SKM-1 (cell line): ENCODE results near the gene NNAT.

ENCODE experiments used
- DNase-seq: peaks from one replicate; lab custom pipeline; 2025; ENCODE audit not compliant: unreplicated experiment; lab: John Stamatoyannopoulos, UW

The NNAT gene

GRCh38 chr20:37523911-37524700 lies 3.1 kb downstream of the NNAT start:
- no peak for DNase-seq

GRCh38 chr20:37524859-37525708 lies 4.0 kb downstream of the NNAT start:
- DNase-seq, result no peak

- no peak for DNase-seq
Measured at GRCh38 chr20:37525810-37526209, 4.8 kb downstream of the NNAT start.

GRCh38 chr20:37526238-37526838 lies 5.3 kb downstream of the NNAT start:
- no peak for DNase-seq

- DNase-seq, result peak; percentile 14
Measured at GRCh38 chr20:37526839-37527637, 6.0 kb downstream of the NNAT start.

- peak; percentile 94 for DNase-seq
Measured at GRCh38 chr20:37527638-37528445, 6.8 kb downstream of the NNAT start, which contains the start of gene BLCAP. Gene BLCAP (minus strand): TSS chr20:37527876. CDS start chr20:37519174, 8,702 bp downstream.

GRCh38 chr20:37528446-37529213 lies 7.6 kb downstream of the NNAT start:
- no peak for DNase-seq

GRCh38 chr20:37529214-37529967 lies 8.3 kb downstream of the NNAT start:
- DNase-seq, result no peak

- no peak for DNase-seq
Measured at GRCh38 chr20:37529968-37530600, 9.0 kb downstream of the NNAT start.

GRCh38 chr20:37530696-37531095 lies 9.6 kb downstream of the NNAT start:
- DNase-seq, result no peak

- DNase-seq, result no peak
Measured at GRCh38 chr20:37531856-37532255, 10.8 kb downstream of the NNAT start.

GRCh38 chr20:37533154-37533715 lies 12.2 kb downstream of the NNAT start:
- no peak for DNase-seq

GRCh38 chr20:37534401-37535157 lies 13.5 kb downstream of the NNAT start:
- DNase-seq, result peak; percentile 36

GRCh38 chr20:37535443-37536132 lies 14.5 kb downstream of the NNAT start:
- no peak for DNase-seq

GRCh38 chr20:37537505-37537904 lies 16.5 kb downstream of the NNAT start:
- DNase-seq, result no peak

GRCh38 chr20:37538003-37538402 lies 17.0 kb downstream of the NNAT start:
- DNase-seq, result no peak
